Suppressor macrophage treated with lipopolysaccharide for 1 hour (primary cell): ENCODE results near the gene MGLL.

Source experiments
- DNase-seq, 3 donors: peaks; one replicate each; pipeline ENCODE4 v3.0.0-alpha.2; 2020 to 2022

The MGLL gene

DNA sequence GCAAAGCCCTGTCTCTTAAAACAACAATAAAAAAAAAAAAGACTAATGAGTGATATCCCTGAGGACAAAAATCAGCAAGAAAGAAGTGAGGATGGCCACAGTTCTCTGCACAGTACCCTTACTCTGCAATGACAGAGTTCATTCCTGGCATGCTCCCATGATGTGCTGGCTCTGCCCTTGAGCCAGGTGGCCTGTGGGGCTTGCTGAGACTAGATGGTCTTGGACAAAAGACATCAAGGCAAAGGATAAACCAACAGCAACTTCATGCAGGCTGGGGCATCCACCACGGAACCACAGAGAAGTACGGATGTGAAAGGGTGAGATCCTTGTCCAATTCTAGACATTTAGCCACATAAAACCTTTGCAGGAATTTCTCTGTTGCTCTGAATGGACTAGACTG, 12.7 kb downstream of the MGLL start:
- no peak for DNase-seq

DNA sequence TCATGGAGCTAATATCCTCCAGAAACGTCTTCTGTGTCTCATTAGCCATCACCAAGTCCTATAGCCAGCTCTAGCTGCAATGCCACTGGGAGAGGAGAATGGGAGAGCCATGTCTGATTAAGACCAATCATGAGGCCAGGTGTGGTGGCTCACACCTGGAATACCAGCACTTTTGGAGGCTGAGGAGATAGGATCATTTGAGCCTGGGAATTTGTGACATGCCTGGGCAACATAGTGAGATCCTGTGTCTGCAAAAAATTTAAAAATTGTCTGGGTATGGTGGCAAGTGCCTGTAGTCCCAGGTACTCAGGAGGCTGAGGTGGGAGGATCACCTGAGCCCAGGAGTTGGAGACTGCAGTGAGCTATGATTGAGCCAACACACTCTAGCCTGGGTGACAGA, 13.1 kb downstream of the MGLL start:
- no peak for DNase-seq

DNA sequence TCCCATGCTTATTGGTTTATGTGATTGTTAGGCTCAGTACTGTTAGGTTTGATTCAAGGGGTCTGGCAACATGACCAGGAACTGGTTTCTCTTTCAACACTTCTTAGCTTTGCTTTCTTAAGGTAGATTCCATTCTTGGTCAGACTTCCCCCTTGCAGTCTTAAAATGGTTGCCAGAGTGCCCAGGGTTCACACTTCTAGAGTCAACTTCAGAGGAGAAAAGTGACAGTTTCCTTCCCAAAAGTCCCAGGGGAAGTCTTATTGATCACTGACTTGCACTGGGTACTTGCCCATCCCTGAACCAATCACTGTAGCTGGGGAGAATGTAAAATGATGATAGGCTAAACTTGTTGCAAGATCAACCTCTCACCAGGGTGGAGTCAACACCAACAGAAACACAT, 14.1 kb downstream of the MGLL start:
- DNase-seq: peak; percentile 79 to 90 (median 81)

DNA sequence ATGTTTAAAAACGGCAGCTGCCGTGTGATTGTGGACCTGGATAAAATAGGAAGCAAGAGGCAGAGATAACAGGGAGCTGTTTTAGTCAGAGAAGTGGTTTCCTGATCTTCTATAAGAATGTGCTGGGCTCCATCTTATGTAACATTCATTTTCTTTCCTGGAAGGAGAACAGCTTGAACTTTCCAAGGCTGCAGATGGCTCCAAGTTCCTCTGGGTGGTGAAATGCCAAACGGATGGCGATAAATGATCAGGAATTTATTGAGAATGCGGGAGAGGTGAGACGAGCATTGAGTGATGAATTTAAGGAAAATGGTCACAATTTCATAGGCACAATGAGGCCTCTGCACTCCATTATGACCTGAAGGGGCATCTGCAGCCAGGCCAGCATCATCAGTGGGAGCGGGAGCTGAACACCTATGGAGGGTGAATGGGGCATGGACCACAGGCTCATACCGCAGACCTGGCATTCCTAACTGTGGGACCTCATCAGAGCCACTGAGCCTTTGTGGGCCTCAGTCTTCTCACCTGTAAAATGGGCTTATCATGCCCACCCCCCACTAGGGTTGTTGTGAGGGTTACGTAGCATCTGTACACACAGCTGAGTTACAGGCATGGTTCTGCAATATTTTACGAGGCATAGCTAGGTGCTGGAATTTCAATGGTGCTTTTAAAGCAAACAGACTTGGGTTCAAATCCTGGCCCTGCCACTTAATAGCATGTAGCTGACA, 17.1 kb downstream of the MGLL start:
- DNase-seq: no peak

DNA sequence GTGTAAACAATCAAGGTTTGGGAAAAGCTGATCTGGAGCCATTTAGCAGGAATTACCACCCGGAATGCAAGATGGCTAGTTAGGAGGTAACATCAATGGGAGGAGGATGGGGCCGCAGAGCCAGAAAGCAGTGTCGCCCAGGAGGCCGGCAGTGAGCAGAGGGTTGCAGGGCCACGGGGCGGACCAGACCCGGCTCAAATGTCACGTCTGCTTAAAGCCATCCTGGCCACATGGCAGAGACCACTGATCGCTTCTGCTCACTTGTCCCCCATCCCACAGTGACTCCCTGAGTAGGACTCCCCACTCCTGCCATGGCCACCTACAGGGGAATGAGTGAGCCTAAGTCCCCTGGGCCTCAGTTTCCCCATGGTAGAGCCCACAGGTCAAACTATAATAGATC, 18.2 kb downstream of the MGLL start:
- DNase-seq: no peak

DNA sequence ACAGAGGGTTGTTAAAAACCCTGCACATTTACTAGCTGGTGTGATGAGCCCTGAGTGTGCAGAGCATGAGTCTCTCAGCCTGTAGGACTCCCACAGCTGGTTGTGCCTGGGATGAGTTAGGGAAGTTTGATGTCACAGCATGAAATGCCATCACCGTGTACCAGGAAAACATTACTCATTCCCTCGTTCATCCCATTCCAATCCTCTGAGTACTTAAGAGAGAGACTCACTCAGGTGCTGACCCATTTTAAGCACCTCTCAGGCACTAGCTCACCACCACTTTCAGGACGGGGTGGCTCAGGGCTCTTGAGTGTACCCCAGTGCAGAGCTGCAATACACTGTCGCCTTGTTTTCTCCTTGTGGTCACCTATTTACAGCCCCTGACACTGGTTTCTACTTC, 18.7 kb downstream of the MGLL start:
- peak in 1 of 3 donors; percentile 54 for DNase-seq

DNA sequence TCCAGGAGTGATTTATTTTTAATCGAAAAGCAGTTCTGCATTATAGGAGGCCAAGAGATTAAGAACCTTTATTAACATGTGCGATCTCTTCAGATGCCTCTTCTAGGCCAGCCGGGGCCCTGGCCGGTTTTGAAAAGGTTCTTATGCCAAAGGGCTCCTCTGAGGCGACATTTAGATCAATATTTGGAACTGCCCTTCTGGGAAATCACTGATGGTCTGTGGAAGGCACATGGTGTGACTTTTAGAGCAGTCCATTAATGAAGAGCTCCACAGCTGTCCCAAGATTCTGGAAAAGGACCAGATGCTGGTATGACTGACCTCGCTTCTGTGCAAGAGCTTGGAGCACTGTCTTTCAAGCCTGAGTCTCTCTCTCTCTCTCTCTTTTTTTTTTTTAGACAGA, 19.7 kb downstream of the MGLL start:
- no peak for DNase-seq

DNA sequence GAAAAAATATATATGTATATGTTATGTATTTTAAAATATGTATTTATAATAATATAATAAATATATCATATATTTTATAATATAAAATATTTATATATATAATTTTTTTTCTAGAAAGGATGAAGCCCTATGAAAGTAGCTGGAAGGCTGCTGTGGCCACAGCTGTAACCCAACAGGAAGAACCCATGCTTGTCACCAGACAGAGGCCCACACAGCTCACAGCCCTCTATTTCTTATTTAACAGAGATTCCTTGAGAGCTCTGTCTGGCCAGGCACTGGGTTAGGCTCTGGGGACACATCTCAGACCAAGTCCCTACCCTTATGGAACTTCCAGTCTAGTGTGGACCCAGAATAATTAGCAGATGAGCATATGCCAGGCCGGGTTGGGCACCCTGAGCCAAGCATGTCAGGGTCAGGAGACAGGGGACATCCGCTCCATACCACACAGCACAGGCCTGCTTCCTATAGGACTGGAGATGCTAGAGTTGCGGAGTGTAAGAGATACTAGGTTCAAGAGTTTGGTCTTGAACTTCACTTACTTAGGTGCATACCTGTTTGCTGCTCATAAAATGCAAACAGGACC, 20.5 kb downstream of the MGLL start:
- DNase-seq: no peak

DNA sequence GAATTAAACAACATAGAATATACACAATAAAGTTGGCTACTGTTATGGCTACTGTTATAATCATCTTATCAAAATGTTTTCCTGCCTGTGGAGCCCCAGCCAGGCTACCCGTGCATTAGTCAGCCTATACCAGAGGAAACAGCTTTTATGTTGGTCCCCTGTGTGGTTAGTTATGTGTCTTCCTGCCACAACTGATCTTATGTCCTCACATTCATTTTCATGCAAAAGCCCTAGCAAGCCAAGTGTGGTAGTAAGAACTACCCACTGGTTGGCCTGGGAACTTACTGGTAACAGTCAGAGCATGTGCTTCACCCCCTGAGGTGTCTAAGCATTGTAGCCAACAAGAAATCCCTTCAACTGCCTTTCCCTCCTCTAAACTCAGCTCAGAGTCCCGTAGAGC, 21.8 kb downstream of the MGLL start:
- no peak for DNase-seq

DNA sequence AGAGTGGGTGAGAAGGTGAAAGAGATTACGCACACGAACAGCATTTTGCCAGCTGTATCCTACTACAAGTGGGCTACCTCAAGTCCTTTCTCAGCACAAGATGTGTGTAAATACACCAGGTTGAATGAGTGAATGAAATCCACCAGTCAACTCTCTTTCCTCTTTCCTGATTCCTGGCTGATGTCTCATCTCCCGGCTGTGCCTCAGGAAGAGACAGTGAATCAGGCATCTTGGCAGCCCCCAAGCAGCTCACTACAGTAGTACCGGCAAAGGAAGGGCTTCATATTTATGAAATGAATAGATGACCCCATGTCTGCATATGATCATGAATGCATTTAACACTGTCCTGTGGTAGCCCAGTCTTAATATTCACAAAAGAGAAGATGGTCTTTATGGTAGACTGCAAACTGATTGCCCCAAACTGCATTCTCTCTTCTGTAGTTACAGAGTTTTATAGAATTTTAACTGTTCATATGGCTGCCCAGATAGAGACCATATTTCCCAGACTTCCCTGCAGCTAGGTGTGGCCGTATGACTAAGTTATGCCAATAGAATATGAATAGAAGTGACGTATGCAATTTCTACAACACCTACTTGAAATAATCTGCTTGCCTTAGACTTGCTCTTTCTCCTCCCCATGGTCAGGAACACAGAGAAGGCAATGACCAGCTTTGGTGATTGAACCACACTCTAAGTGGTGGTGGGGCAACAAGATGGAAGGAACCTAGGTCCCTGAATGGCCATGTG, 22.7 kb downstream of the MGLL start:
- no peak for DNase-seq

DNA sequence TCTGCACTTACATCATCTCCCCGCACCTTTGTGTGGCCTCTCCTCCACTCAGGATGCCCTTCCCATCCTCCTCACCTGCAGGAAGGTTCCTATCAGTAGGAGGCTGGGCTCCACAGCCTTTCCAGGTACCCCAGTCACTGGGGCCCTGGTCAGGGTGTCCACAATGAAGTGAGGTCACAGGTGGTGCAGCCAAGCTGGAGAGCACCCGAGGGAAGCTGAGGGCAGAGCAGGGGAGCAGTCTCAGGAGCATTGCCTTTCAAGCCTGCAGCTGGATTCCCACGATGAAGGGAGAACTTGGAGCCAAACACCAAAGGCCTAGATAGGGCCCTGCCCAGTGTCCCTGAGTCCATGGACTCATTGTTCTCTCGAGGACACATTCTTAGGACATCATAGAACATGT, 23.6 kb downstream of the MGLL start:
- no peak for DNase-seq

DNA sequence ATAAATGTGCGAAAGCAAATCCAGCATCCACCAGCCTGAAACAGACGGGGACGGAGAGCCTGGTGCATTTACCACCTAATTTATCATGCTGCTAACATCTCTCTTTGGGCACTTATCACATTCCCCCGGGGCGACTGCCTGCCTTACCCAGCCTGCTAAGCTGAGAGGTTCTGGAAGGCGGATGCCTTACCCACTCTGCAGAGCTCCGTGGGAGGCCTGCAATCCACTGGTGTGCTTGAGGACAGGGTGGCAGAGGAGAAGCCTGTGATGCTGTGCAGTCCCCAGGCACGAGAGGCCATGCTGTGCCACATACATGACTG, 25.5 kb downstream of the MGLL start:
- DNase-seq: no peak

DNA sequence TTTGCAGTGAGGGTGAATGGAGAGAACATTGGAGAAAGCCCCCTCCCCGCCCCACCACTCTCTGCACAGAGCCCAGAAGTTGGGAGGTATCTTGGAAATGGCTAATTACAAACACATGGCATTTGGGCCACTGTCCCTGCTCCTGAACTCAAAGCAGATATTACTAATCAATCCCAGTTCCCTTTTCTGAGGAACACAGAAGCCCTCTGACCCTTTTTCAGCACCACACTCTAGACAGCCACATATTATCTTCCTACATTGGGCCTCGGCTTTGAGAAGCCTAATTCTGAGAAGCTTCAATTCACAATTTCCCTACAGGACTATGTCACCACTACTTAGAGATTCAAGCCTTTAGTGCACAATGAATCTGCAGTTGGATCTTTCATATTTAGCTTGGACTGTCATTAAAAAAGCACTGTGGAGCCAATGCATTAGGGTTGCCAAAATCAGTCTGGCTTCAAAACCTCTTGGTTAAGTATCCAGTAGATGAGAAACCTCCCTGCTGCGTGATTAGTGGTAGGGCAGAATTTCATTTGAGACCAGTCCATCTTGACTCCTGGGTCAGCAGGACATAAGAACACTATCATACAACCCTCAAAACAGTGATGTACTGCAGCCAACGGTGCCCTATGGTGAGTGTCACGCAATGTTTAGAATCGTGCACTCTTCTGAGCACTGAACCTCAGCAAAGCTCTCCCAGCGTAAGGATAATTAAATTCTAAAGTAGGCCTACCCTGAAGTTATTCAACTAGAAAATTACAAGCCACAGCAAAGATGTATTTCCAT, 26.1 kb downstream of the MGLL start:
- DNase-seq: peak in 1 of 3 donors; percentile 30

DNA sequence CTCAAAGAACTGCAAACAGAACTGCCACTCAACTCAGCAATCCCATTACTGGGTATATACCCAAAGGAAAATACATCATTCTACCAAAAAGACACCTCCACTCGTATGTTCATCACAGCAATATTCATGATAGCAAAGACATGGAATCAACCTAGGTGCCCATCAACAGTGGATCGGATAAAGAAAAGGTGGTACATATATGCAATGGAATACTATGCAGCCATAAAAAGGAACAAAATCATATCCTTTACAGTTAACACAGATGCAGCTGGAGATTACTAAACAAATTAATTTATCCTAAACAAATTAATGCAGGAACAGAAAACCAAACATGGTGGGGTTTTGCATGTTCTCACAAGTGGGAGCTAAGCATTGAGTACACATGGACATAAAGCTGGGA, 27.3 kb downstream of the MGLL start:
- no peak for DNase-seq

DNA sequence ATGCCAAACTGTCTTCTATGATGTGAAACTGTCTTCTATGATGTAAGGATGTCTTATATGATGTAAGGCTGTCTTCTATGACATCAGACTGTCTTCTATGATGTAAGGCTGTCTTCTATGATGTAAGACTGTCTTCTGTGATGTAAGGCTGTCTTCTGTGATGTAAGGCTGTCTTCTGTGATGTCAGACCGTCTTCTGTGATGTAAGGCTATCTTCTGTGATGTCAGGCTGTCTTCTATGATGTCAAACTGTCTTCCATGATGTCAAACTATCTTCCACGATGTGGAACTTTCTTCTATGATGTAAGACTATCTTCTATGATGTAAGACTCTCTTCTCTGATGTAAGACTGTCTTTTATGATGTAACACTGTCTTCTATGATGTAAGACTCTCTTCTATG, 27.9 kb downstream of the MGLL start:
- DNase-seq: peak in 1 of 3 donors; percentile 46

DNA sequence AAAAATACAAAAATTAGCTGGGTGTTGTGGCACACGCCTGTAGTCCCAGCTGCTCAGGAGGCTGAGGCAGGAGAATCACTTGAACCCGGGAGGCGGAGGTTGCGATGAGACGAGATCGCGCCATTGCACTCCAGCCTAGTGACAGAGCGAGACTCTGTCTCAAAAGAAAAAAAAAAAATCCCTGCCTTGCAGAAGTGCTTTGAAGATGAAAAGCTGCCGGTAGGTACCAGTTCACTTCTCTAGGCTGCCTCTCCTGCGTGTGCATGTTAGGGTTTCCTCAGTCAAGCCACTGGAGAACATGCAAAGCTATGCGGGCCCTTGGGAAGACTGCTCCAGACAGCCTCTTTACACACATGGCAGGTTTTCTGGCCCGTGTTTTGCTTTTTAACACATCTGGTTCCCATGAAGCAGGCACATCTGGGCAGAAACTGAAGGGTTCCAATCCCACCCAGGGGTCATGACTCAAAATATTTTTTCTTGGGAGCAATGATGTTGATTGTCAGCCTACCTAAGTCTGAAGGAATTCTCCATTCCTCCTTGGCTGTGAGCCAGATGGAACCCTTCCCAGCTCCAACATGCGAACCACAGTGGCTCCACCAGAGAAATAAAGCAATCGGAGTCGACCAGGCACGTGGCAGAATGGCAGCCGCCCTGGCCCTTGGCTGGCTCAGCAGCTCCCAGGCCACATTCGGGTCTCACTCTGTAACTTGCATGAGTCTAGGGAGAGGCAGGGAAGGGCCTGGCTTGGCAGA, 29.6 kb downstream of the MGLL start:
- no peak for DNase-seq

DNA sequence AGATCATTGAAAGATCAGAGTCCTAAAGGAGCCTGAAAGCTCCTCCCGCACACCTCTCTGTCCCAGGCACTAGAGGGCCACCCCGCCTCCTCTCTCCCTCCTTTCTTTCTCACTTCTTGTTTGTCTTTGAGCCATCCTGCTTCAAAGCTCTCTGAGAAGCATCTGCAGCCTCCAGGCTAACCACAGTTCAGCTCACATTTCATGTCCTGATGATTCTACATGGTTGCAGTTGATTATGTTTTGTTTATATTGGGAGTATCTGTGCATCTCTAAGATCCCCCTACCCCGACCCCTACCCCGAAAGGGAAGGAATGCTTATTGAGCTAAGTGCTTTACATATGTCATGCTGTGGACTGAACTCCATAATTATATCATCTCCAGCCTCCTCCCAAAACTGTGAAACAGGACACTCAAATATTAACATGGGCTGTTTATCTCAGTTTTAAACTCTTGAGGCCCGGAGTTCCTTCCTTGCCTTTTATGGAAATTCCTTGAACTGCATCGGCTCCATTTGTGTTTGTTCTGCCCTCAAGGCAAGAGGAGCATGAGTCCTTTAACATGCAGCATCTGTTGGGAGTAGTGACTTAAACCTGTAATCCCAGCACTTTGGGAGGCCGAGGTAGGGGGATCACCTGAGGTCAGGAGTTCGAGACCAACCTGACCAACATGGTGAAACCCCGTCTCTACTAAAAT, 30.9 kb downstream of the MGLL start:
- DNase-seq: peak in 1 of 3 donors; percentile 35

DNA sequence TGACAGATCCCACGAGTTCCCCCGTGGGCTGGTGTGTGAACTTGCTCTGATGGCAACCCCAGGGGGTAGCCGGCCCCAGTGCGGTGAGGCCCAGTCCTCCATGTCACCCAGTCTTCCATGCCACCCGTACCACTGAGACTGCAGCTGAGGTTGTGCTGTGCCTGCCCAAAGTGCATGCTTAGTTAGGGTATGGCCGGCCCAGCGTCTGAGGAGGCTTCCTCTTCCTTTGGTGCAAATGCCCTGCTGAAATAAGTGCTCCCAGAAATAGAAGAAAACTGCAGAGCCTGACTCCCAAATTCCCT, 31.5 kb downstream of the MGLL start:
- no peak for DNase-seq

DNA sequence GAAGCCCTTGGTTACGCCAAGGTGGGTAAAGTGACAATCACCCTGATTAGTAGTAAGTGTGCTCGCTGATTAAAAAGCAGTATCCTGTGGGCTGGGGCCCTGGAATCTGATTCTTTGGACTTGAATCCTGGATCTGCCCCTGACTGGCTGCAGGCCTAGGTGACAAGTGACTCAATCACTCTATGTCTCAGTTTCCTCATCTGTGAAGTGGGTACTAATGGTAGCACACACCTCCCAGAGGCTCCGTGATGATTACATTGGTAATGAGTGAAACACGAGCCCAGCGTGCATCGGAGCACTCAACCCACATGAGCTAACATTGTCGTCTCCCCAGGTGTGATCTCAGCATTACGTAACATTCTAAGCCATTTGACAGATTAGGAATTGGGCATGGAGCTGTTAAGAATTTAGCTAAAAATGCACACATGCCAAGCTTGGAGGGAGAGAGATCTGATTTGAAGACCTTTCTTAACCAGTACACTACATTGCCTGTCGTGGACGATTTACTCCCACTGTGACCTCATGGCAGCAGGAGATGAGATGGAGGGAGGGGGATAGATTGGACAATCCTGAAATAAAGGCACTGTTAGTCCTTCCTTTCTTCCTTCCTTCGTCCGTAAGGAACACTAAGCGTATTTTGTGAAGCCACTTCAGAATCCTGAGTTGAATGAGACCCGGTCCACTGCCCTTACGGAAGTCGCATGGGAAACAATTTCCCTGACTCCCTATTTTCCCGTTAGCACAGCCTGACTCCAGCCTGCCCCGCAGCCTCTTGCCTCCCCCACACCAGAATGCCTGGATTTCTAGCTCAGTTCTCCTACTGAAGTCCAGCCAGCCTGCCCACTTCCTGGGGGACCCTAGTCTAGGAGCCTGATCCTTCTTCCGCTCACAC, 32.1 kb downstream of the MGLL start:
- DNase-seq: no peak

DNA sequence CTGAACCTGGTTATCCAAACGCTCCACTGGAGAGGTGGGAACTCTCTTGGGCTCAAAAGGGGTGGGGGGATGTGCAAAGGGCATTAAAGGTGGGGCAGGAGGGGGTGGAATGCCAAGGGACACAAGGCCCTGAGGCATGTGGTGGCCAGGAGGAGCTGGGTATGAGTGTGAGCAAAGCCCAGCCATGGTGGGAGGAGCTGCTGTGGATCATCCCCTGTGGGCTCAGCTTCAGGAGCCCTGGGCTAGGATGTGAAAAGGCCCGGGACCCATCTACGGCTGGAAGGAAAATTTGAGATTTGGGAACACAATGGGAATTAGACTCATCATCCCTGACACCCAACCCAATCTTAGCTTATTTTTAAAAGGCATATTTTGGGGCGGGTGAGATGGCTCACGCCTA, 33.3 kb downstream of the MGLL start:
- no peak for DNase-seq

DNA sequence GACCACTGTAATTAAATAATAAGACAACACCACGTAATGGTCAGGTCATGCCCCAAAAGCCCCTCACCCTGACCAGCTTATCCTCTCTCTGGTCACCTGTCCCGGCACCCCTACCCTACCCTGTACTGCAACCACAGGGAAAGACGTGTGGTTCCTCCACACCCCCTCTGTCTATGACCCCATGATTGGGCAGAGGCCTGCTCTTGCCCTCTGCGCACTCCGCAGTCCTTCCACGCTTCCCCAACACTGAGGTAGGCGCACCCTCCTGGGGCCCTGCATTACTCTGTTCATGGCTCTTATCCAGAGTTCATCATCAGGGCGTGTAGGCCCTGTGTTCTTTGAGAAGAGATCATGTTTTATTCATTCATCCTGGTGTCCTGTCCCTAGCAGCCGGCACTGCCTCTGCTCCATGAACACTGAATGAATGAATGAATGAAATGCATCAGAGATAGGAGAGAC, 33.8 kb downstream of the MGLL start:
- no peak for DNase-seq
